ENCODE measurements around the gene GUCY1A1.

The GUCY1A1 gene

GRCh38 chr4:155626561-155626960 lies 40.1 kb upstream of the GUCY1A1 start:
- Histone ChIP-seq H3K27ac (no peak overlapping the region), H3K27me3 (no peaks in the 10 kb centered on the region), H3K9me3 (no peaks in the 10 kb centered on the region), H3K36me3 (no peaks in the 10 kb centered on the region), H3K4me1 (peaks cover 0 to 34% (median 7%) of the 10 kb centered on the region in 4 donors), H3K4me3 (no peak overlapping the region)
- no peak for TF ChIP-seq CTCF (IDR thresholded peaks at IDR 0.05)
- intact Hi-C loops (cut with DNase I; ENCODE audit: low total_unique reads) = no loop called here
- DNase-seq = no peak

- no peak for DNase-seq
- Histone ChIP-seq H3K27me3 (no peaks in the 10 kb centered on the region), H3K4me1 (peaks cover 0 to 23% (median 5%) of the 10 kb centered on the region in 4 donors), H3K36me3 (no peaks in the 10 kb centered on the region), H3K27ac (peak overlapping the region; percentile 36 to 41), H3K9me3 (no peaks in the 10 kb centered on the region), H3K4me3 (no peak overlapping the region)
- intact Hi-C loops (cut with DNase I; ENCODE audit: low total_unique reads) = no loop called here
- TF ChIP-seq CTCF (IDR thresholded peaks at IDR 0.05) = no peak
These were observed 37.3 kb upstream of the GUCY1A1 start for GRCh38 chr4:155629183-155629825.

GRCh38 chr4:155629956-155630355 lies 36.7 kb upstream of the GUCY1A1 start:
- H3K27me3 ChIP-seq = no peaks in the 10 kb centered on the region
- no peak for TF ChIP-seq CTCF (IDR thresholded peaks at IDR 0.05)
- H3K4me3 ChIP-seq = no peak overlapping the region
- intact Hi-C loops (cut with DNase I; ENCODE audit: low total_unique reads) = no loop called here
- H3K36me3 ChIP-seq = no peaks in the 10 kb centered on the region
- H3K4me1 ChIP-seq = peaks cover 0 to 23% (median 5%) of the 10 kb centered on the region in 4 donors
- H3K9me3 ChIP-seq = no peaks in the 10 kb centered on the region
- no peak overlapping the region for H3K27ac ChIP-seq
- no peak for DNase-seq

- Histone ChIP-seq H3K4me1 (peaks cover 0 to 23% (median 5%) of the 10 kb centered on the region in 4 donors), H3K9me3 (no peaks in the 10 kb centered on the region), H3K36me3 (no peaks in the 10 kb centered on the region), H3K27ac (no peak overlapping the region), H3K27me3 (no peaks in the 10 kb centered on the region), H3K4me3 (no peak overlapping the region)
- intact Hi-C loops (cut with DNase I; ENCODE audit: low total_unique reads) = no loop called here
- TF ChIP-seq CTCF (IDR thresholded peaks at IDR 0.05) = no peak
- no peak for DNase-seq
These were observed 34.3 kb upstream of the GUCY1A1 start for GRCh38 chr4:155632310-155632840.

GRCh38 chr4:155638195-155638965 lies 28.3 kb upstream of the GUCY1A1 start:
- Histone ChIP-seq H3K27me3 (no peaks in the 10 kb centered on the region), H3K9me3 (no peaks in the 10 kb centered on the region), H3K36me3 (no peaks in the 10 kb centered on the region), H3K4me1 (peaks cover 0 to 13% (median 1%) of the 10 kb centered on the region in 4 donors), H3K27ac (no peak overlapping the region), H3K4me3 (no peak overlapping the region)
- TF ChIP-seq CTCF (IDR thresholded peaks at IDR 0.05) = no peak
- intact Hi-C loops (cut with DNase I; ENCODE audit: low total_unique reads) = no loop called here
- no peak for DNase-seq
